SU-DHL-6 (cell line): ENCODE results near the gene CRIP2.
A peak's percentile ranks its signal among the peaks of the same experiment; 100 is the strongest.

Experiments
- H2AFZ ChIP-seq: fragments of 200-600 bp; sonication (generic); 2 replicates; pipeline ENCODE4 v1.6.1; 2014; ENCODE audit warnings: low read depth, mild to moderate bottlenecking, moderate library complexity, mixed read lengths, antibody characterized with exemption, low read length; ENCODE audit not compliant: severe bottlenecking
- H3F3A ChIP-seq: fragments of 200-600 bp; shearing (Covaris generic); 2 replicates; pipeline ENCODE4 v1.6.0; 2016; ENCODE audit warnings: antibody characterized with exemption, mild to moderate bottlenecking; ENCODE audit not compliant: insufficient read depth
- H3K27ac ChIP-seq: fragments of 200-600 bp; sonication (generic); 2 replicates; pipeline ENCODE4 v1.5.1; 2016; ENCODE audit warnings: low read depth, mild to moderate bottlenecking, low read length, moderate library complexity, mixed read lengths
- H3K27me3 ChIP-seq: fragments of 200-600 bp; sonication (generic), shearing (Covaris generic); 2 replicates; pipeline ENCODE4 v1.6.0; 2014; ENCODE audit warnings: mild to moderate bottlenecking, low read length
- H3K36me3 ChIP-seq: fragments of 200-600 bp; sonication (generic); 2 replicates; pipeline ENCODE4 v1.6.1; 2014; ENCODE audit warnings: mild to moderate bottlenecking, low read length, mixed read lengths
- H3K4me2 ChIP-seq: fragments of 300-600, 200-600 bp; shearing (Covaris generic), sonication (generic); 2 replicates; pipeline ENCODE4 v1.6.0; 2014; ENCODE audit warnings: low read length, low read depth, mild to moderate bottlenecking; ENCODE audit not compliant: poor library complexity, severe bottlenecking
- H3K4me3 ChIP-seq: fragments of 200-600 bp; sonication (generic); 2 replicates; pipeline ENCODE4 v1.5.1; 2014; ENCODE audit warnings: antibody characterized with exemption, low read length, mild to moderate bottlenecking, mixed read lengths; ENCODE audit not compliant: insufficient read depth, poor library complexity, severe bottlenecking
- H3K79me2 ChIP-seq: fragments of 200-600 bp; sonication (generic); 2 replicates; pipeline ENCODE4 v1.6.1; 2014; ENCODE audit warnings: mild to moderate bottlenecking, low read length, moderate library complexity; ENCODE audit not compliant: insufficient read depth
- H3K9ac ChIP-seq: fragments of 200-600 bp; sonication (generic); 2 replicates; pipeline ENCODE4 v1.7.0; 2014; ENCODE audit warnings: mild to moderate bottlenecking, low read length
- H3K9me2 ChIP-seq: fragments of 200-600 bp; sonication (generic); replicated peaks from 2 replicates; pipeline ENCODE4 v1.6.1; 2014; ENCODE audit warnings: low read length; ENCODE audit not compliant: insufficient read depth
- H3K9me3 ChIP-seq: fragments of 200-600 bp; sonication (generic); 2 replicates; pipeline ENCODE4 v1.6.1; 2014; ENCODE audit warnings: low read length, mixed read lengths; ENCODE audit not compliant: insufficient read depth
- H4K20me1 ChIP-seq: fragments of 200-600 bp; sonication (generic); 2 replicates; pipeline ENCODE4 v1.6.1; 2014; ENCODE audit warnings: low read depth, mild to moderate bottlenecking, antibody characterized with exemption, low read length, moderate library complexity, mixed read lengths
- CTCF ChIP-seq: fragments of 200-600 bp; sonication (generic); IDR thresholded peaks from one replicate; pipeline ENCODE4 v1.5.1; 2017; ENCODE audit warnings: antibody characterized with exemption, mild to moderate bottlenecking, low read length, moderate library complexity; ENCODE audit not compliant: insufficient read depth, poor library complexity, severe bottlenecking
- EZH2phosphoT487 ChIP-seq: fragments of 200-600 bp; sonication (generic), shearing (Covaris generic); conservative IDR thresholded peaks from 2 replicates; pipeline ENCODE4 v1.6.1; 2018; ENCODE audit warnings: mild to moderate bottlenecking, antibody characterized with exemption, low read length, moderate library complexity, mixed read lengths

The CRIP2 gene

DNA sequence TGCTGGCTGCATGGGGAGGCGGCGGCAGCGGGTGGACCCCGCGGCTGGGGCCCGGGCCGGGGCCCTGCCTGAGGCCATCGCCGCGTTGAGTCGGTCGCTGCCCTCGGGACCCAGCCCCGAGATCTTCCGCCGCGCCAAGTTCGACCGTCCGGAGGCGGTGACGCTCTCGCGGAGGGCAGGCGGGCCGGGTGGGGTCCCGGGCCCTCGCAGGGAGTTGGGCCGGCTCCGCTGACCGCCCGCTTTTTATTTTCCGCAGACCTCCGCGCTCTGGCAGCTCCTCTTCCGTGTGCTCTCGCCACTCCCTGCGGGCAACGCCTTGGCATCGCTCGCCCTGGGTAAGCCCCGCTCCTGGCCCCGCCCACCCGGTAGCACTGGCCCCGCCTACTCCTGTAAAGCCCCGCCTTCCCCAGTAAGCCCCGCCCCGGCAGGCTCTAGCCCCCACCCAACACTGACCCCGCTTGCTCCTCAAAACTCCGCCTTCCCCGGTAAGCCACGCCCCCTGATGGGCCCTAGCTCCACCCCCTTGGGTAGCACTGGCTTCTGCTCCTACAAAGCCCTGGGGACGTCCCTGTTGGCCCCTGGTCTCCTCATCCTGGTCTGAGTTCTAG is 16.8 kb downstream of the CRIP2 start:
- Histone ChIP-seq H3K79me2 (no peaks in the 10 kb centered on the region), H2AFZ (peak overlapping the region; percentile 49), H3K4me2 (peak overlapping the region; percentile 55), H3K4me3 (peak overlapping the region; percentile 77), H3K9ac (peak overlapping the region; percentile 83), H4K20me1 (no peaks in the 10 kb centered on the region), H3K9me3 (no peaks in the 10 kb centered on the region), H3K9me2 (no peaks in the 10 kb centered on the region), H3K27me3 (no peaks in the 10 kb centered on the region), H3K36me3 (no peaks in the 10 kb centered on the region), H3K27ac (peak overlapping the region; percentile 73), H3F3A (peaks cover 5% of the 10 kb centered on the region; the same call in 1 of the 2 replicates)
- TF ChIP-seq CTCF (no peak), EZH2phosphoT487 (no peak)

- H3K9ac ChIP-seq: no peak overlapping the region
- no peaks in the 10 kb centered on the region for H4K20me1 ChIP-seq
- no peak overlapping the region for H2AFZ ChIP-seq
- H3K4me3 ChIP-seq: peak overlapping the region; percentile 77
- H3F3A ChIP-seq: peaks cover 5% of the 10 kb centered on the region; the same call in 1 of the 2 replicates
- no peaks in the 10 kb centered on the region for H3K79me2 ChIP-seq
- no peaks in the 10 kb centered on the region for H3K9me2 ChIP-seq
- peak overlapping the region; percentile 55 for H3K4me2 ChIP-seq
- no peaks in the 10 kb centered on the region for H3K9me3 ChIP-seq
- TF ChIP-seq EZH2phosphoT487 (no peak), CTCF (no peak)
- H3K27me3 ChIP-seq: no peaks in the 10 kb centered on the region
- no peaks in the 10 kb centered on the region for H3K36me3 ChIP-seq
- H3K27ac ChIP-seq: no peak overlapping the region
Measured at GRCh38 chr14:105492031-105492970, 17.7 kb downstream of the CRIP2 start.

GRCh38 chr14:105492971-105493871 is 18.6 kb downstream of the CRIP2 start:
- H3K36me3 ChIP-seq: no peaks in the 10 kb centered on the region
- no peaks in the 10 kb centered on the region for H3K79me2 ChIP-seq
- no peak overlapping the region for H2AFZ ChIP-seq
- H3K9me3 ChIP-seq: no peaks in the 10 kb centered on the region
- H3F3A ChIP-seq: peaks cover 5% of the 10 kb centered on the region; the same call in 1 of the 2 replicates
- peak; percentile 9 for TF ChIP-seq CTCF
- no peak for TF ChIP-seq EZH2phosphoT487
- H3K27ac ChIP-seq: no peak overlapping the region
- no peaks in the 10 kb centered on the region for H4K20me1 ChIP-seq
- H3K27me3 ChIP-seq: no peaks in the 10 kb centered on the region
- H3K9ac ChIP-seq: no peak overlapping the region
- H3K9me2 ChIP-seq: no peaks in the 10 kb centered on the region
- H3K4me3 ChIP-seq: no peak overlapping the region
- H3K4me2 ChIP-seq: no peak overlapping the region
